GM21381 (cell line): ENCODE data around the gene MBD3.

Experiments
- ATAC-seq: cut with Tn5 transposase; IDR thresholded peaks from one replicate; pipeline ENCODE4 v1.9.1; 2021; ENCODE audit warnings: mild to moderate bottlenecking, moderate library complexity; ENCODE audit not compliant: unreplicated experiment

Gene MBD3

DNA sequence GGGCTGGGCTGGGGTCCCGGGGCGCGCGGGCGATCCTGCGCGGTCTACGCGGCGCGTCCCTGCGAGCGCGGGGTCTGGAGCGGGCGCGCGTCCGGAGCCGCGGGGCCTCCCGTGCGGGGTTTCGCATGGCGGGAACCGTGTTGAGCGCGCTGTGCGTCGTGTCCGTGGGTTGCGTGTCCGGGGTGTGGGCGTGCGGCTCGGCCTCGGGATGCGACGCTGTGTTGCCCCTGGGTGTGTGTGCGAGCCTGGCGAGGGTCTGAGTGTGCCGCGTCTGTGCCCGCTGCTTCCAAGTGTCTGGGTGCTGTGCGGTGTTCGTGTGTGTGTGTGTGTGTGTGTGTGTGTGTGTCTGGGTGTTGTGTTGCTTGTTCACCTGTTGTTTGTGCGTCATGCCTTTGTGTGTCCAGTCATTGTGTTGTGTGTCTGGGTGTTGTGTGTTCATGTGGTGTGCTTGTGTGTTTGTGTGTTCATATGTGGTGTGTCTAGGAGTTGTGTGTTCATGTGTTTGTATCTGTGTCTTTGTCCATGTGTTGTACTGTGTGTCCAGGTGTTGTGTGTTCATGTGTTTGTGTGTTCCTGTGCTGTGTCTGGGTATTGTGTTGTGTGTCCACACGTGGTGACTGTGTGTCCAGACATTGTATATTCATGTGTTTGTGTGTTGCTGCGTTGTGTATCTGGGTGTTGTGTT, 68.2 kb downstream of the MBD3 start:
- no peak for ATAC-seq
